Coronary artery (tissue), 2 donors: ENCODE measurements around the gene GGN.
A peak's percentile ranks its signal among the peaks of the same experiment; 100 is the strongest.
"Not testable (repeated sequence)": the region's sequence is repeated elsewhere in the genome, so short reads cannot be mapped to it uniquely, and the experiment has no call there.

Source experiments
- DNase-seq: peaks from one replicate; pipeline ENCODE4 v3.0.0-alpha.2; 2017; ENCODE audit warnings: low spot score
- H3K27ac ChIP-seq, 2 donors: fragments of 200-600 bp; sonication (generic); one replicate each; pipeline ENCODE4 v1.5.1; 2016 to 2019
- H3K4me3 ChIP-seq: fragments of 200-600 bp; sonication (generic); 2 replicates; pipeline ENCODE4 v1.5.1; 2016; ENCODE audit warnings: mild to moderate bottlenecking, moderate library complexity
- CTCF ChIP-seq: fragments of 200-600 bp; sonication (generic); IDR thresholded peaks from one replicate; pipeline ENCODE4 v1.5.1; 2019; ENCODE audit warnings: antibody characterized with exemption

GGN gene

GRCh38 chr19:38373907-38374331, 13.9 kb downstream of the GGN start:
- TF ChIP-seq CTCF, result no peak
- Histone ChIP-seq H3K27ac (peak overlapping the region; percentile 81 to 88), H3K4me3 (peak overlapping the region; percentile 82)
- no peak for DNase-seq

GRCh38 chr19:38371081-38371480, 16.8 kb downstream of the GGN start:
- no peak for TF ChIP-seq CTCF
- H3K4me3 ChIP-seq, result no peak overlapping the region
- no peak for DNase-seq
- no peak overlapping the region for H3K27ac ChIP-seq

GRCh38 chr19:38370299-38370698, 17.5 kb downstream of the GGN start:
- Histone ChIP-seq H3K4me3 (no peak overlapping the region), H3K27ac (no peak overlapping the region)
- no peak for DNase-seq
- TF ChIP-seq CTCF, result no peak

GRCh38 chr19:38369584-38369983, 18.2 kb downstream of the GGN start:
- no peak for DNase-seq
- TF ChIP-seq CTCF, result no peak
- no peak overlapping the region for H3K27ac ChIP-seq
- no peak overlapping the region for H3K4me3 ChIP-seq

- no peak for TF ChIP-seq CTCF
- H3K27ac ChIP-seq, result no peak overlapping the region
- DNase-seq, result no peak
- H3K4me3 ChIP-seq, result no peak overlapping the region
These were observed 20.8 kb downstream of the GGN start for GRCh38 chr19:38367041-38367440.

GRCh38 chr19:38362946-38363688, 24.7 kb downstream of the GGN start:
- not testable (repeated sequence) for H3K4me3 ChIP-seq, DNase-seq, H3K27ac ChIP-seq

GRCh38 chr19:38362076-38362945, 25.5 kb downstream of the GGN start:
- DNase-seq, result no peak
- peak overlapping the region in 1 of 2 donors; percentile 62 for H3K27ac ChIP-seq
- peak overlapping the region; percentile 79 for H3K4me3 ChIP-seq
- TF ChIP-seq CTCF, result no peak
